NCI-H345 treated with DMSO at 0.1 percent for 48 hours (cell line): Measurements from ENCODE around the gene CSAG2.

Experiments
- DNase-seq: peaks from one replicate; lab custom pipeline; 2025; ENCODE audit not compliant: unreplicated experiment; lab: John Stamatoyannopoulos, UW

The CSAG2 gene

DNA sequence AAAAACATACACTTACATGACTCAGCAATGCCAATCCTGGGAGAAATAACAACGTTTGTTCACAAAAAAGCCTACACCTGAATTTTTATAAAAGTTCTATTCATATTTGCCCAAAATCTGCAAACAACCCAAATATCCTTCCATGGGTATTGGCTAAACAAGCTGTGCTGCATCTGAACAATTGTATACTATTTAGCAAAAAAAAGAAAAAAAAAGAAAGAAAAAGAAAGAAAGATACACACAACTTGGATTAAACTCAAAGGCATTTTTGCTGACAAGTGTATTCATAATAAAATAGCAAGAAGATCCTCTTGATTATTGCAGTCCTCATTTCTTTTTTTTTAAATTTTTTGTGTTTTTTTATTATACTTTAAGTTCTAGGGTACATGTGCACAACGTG, 34.9 kb downstream of the CSAG2 start:
- no peak for DNase-seq

DNA sequence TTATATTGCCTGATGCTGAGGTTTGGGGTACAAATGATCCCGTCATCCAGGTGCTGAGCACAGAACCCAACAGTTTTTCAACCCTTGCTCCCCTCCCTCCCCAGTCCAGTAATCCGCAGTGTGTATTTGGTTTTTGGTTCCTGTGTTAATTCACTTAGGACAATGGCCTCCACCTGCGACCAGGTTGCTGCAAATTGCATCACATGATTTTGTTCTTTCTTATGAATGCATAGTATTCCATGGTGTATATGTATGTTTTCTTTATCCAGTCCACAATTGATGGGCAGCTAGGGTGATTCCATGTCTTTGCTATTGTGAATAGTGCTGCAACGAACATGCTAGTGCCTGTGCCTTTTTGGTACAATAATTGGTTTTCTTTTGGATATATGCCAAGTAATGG, 46.0 kb downstream of the CSAG2 start:
- DNase-seq: no peak

GRCh38 chrX:152658302-152658701, 50.8 kb downstream of the CSAG2 start:
- DNase-seq: no peak
